Keratinocyte (primary cell): ENCODE results near the gene IFIH1. TPM values are rescaled to one million over a fixed set of nuclear protein-coding genes. Genes with fewer than 3 reads are reported as not detected.

Source experiments
- DNase-seq: peaks from one replicate; pipeline ENCODE4 v3.0.0-alpha.2; 2011; ENCODE audit warnings: low read depth, missing footprints, low spot score
- FAIRE-seq: peaks from 2 replicates; lab custom pipeline; 2011; peaks lifted over from hg19 to GRCh38; lab: Jason Lieb, UNC
- H2AFZ ChIP-seq: 2 replicates; pipeline ENCODE4 v1.6.0; 2012; ENCODE audit warnings: low read length, control low read depth, inconsistent platforms; ENCODE audit not compliant: control insufficient read depth
- H3K27ac ChIP-seq: 2 replicates; pipeline ENCODE4 v1.5.1; 2011; ENCODE audit warnings: low read length; ENCODE audit not compliant: control insufficient read depth, insufficient read depth
- H3K27me3 ChIP-seq: 3 replicates; pipeline ENCODE4 v1.6.0; 2011; ENCODE audit warnings: low read length; ENCODE audit not compliant: control insufficient read depth, insufficient read depth; ENCODE audit errors: extremely low read depth
- H3K36me3 ChIP-seq, 2 experiments: 2 replicates in 1 of 2; 3 replicates in 1 of 2; pipeline ENCODE4 v1.5.1; 2011; ENCODE audit warnings: low read length in 2 of 2, mild to moderate bottlenecking in 1 of 2; ENCODE audit not compliant: control insufficient read depth in 2 of 2, insufficient read depth in 2 of 2; ENCODE audit errors: extremely low read depth in 1 of 2
- H3K4me1 ChIP-seq: 3 replicates; pipeline ENCODE4 v1.5.1; 2011; ENCODE audit warnings: low read length; ENCODE audit not compliant: control insufficient read depth, insufficient read depth; ENCODE audit errors: extremely low read depth
- H3K4me2 ChIP-seq: 3 replicates; pipeline ENCODE4 v1.6.0; 2011; ENCODE audit warnings: low read depth, low read length; ENCODE audit not compliant: control insufficient read depth, insufficient read depth; ENCODE audit errors: extremely low read depth
- H3K4me3 ChIP-seq, 3 experiments: fragments of 200-600 bp in 1 of 3; sonication (generic) in 1 of 3; 2 replicates in 2 of 3; 3 replicates in 1 of 3; pipeline ENCODE4 v1.5.1; 2011 to 2016; ENCODE audit warnings: low read length in 3 of 3, mild to moderate bottlenecking in 3 of 3, control low read depth in 2 of 3, inconsistent platforms in 1 of 3, low read depth in 1 of 3, mixed read lengths in 1 of 3, mixed run types in 1 of 3, moderate library complexity in 1 of 3; ENCODE audit not compliant: control insufficient read depth in 2 of 3, insufficient read depth in 2 of 3; ENCODE audit errors: extremely low read depth in 1 of 3
- H3K79me2 ChIP-seq: 2 replicates; pipeline ENCODE4 v1.6.0; 2012; ENCODE audit warnings: low read length; ENCODE audit not compliant: control insufficient read depth, insufficient read depth
- H3K9ac ChIP-seq: 3 replicates; pipeline ENCODE4 v1.6.0; 2011; ENCODE audit warnings: low read length; ENCODE audit not compliant: control insufficient read depth, insufficient read depth; ENCODE audit errors: extremely low read depth
- H3K9me1 ChIP-seq: 3 replicates; pipeline ENCODE4 v1.6.0; 2011; ENCODE audit warnings: low read length; ENCODE audit not compliant: control insufficient read depth, insufficient read depth; ENCODE audit errors: extremely low read depth
- H3K9me3 ChIP-seq: 2 replicates; pipeline ENCODE4 v1.5.1; 2012; ENCODE audit warnings: low read depth, low read length; ENCODE audit not compliant: control insufficient read depth
- H4K20me1 ChIP-seq: 3 replicates; pipeline ENCODE4 v1.6.0; 2011; ENCODE audit warnings: low read length; ENCODE audit not compliant: control insufficient read depth, insufficient read depth; ENCODE audit errors: extremely low read depth
- EZH2 ChIP-seq: IDR thresholded peaks from one replicate; pipeline ENCODE4 v1.6.1; 2012; ENCODE audit warnings: inconsistent platforms, mild to moderate bottlenecking, low read length, moderate library complexity
- dilution Hi-C: fragments of 300-500 bp; cut with MboI; formaldehyde crosslinking; loops from one replicate; pipeline ENCODE4 v1.7.0; 2020; ENCODE audit warnings: low sequenced_read_pairs; ENCODE audit not compliant: extremely low pct_ligation_motif_present
- polyA plus RNA-seq, 5 experiments: library from polyadenylated mRNA; depleted of rRNA in 3 of 5; stranded (reverse) in 3 of 5; stranded (forward) in 1 of 5; unstranded in 1 of 5; fragments of >200 nt; gene quantifications; 1 replicate in 1 of 5; 2 replicates in 3 of 5; 3 replicates in 1 of 5; pipeline versions ENCODE4 v1.2.1 to v1.2.3, GENCODE V29; 2011 to 2012; ENCODE audit warnings: missing spikeins in 2 of 5, low read depth in 1 of 5, low replicate concordance in 1 of 5
- TF ChIP-seq, protein P1 (sequence below), 3 experiments: IDR thresholded peaks in 1 of 3; conservative IDR thresholded peaks in 1 of 3; optimal IDR thresholded peaks in 1 of 3; 2 replicates in 2 of 3; 3 replicates in 1 of 3; pipeline versions ENCODE3 to v1.5.1; 2011; ENCODE audit warnings: low read length in 3 of 3, mild to moderate bottlenecking in 3 of 3, moderate library complexity in 2 of 3, control low read depth in 1 of 3, inconsistent platforms in 1 of 3; ENCODE audit not compliant: insufficient read depth in 2 of 3; ENCODE audit errors: extremely low read depth in 1 of 3

IFIH1 gene
- polyA plus RNA-seq, 1 donor (not counting 4 experiments of a cell fraction or from before 2014, with no cell fraction given) = 18.5 TPM

DNA sequence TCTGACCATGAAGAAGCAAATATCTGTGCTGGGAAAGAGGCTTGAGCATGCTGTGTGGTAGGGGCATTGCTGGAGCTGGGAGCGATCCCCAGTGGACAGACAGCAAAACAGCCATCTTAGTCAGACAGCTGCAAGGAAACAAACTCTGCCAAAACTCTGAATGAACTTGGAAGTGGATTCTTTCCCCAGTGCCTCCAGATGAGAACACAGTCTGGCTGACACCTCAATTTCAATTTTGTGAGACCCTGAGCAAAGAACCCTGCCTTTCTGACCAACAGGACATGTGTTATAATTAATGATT lies 52.1 kb downstream of the IFIH1 start:
- Histone ChIP-seq H3K9ac (no peak overlapping the region), H3K4me2 (no peak overlapping the region), H3K27ac (no peak overlapping the region), H3K9me1 (no peaks in the 10 kb centered on the region), H3K79me2 (no peaks in the 10 kb centered on the region), H3K4me1 (peaks cover 6% of the 10 kb centered on the region), H2AFZ (no peak overlapping the region), H4K20me1 (no peaks in the 10 kb centered on the region), H3K36me3 (peaks cover 0 to 6% of the 10 kb centered on the region in 2 experiments), H3K4me3 (no peak overlapping the region), H3K9me3 (no peaks in the 10 kb centered on the region), H3K27me3 (no peaks in the 10 kb centered on the region)
- FAIRE-seq (no peak), DNase-seq (no peak)
- no peak for TF ChIP-seq EZH2
- TF ChIP-seq, protein P1, sequence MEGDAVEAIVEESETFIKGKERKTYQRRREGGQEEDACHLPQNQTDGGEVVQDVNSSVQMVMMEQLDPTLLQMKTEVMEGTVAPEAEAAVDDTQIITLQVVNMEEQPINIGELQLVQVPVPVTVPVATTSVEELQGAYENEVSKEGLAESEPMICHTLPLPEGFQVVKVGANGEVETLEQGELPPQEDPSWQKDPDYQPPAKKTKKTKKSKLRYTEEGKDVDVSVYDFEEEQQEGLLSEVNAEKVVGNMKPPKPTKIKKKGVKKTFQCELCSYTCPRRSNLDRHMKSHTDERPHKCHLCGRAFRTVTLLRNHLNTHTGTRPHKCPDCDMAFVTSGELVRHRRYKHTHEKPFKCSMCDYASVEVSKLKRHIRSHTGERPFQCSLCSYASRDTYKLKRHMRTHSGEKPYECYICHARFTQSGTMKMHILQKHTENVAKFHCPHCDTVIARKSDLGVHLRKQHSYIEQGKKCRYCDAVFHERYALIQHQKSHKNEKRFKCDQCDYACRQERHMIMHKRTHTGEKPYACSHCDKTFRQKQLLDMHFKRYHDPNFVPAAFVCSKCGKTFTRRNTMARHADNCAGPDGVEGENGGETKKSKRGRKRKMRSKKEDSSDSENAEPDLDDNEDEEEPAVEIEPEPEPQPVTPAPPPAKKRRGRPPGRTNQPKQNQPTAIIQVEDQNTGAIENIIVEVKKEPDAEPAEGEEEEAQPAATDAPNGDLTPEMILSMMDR (optimal IDR thresholded peaks at IDR 0.05 in 1 of 3, IDR thresholded peaks at IDR 0.05 in 1 of 3, conservative IDR thresholded peaks at IDR 0.05 in 1 of 3; ENCODE audit: extremely low read depth in 1 of 3, insufficient read depth in 2 of 3, low read length in 3 of 3) = no peak
- dilution Hi-C loops = no loop called here

DNA sequence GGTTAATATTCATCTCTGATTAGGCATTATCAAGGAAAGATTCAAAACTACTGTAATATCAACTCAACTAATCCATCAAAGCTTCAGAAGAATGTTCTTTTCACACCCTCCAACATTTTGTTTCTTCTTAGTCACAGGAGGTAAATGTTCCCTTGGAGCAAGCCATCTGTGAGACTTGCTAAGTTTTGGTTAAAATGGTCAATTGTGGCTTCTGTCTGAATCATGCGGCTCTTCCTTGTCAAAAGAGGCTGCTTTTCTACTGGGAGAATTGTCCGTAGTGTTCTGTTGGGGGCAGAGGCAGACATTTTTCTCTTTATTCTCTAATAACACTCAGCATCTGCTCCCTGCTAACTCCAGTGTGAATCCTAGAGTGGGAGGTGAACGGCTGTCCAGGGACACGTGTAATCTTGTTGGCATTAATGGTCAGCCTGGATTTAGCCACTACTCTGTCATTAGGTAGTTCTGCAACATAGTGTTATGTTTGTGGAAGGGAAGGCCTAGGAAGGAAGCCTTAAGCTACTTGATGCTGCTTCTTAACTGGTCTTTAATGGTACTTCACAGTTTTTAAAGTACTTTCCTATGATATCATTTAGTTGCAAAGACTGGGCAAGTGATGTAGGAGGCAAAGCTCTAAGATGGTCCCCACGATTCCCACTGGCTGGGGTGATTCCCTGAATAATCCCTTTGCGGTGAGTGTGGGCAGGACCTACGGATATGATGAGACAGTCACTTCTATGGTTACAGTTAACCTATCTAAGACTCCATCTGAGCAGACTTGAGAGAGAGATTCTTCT lies 52.6 kb downstream of the IFIH1 start:
- Histone ChIP-seq H3K4me1 (peaks cover 8% of the 10 kb centered on the region), H3K27me3 (no peaks in the 10 kb centered on the region), H3K36me3 (peaks cover 0 to 6% of the 10 kb centered on the region in 2 experiments), H3K9me1 (no peaks in the 10 kb centered on the region), H3K79me2 (no peaks in the 10 kb centered on the region), H3K27ac (no peak overlapping the region), H3K9me3 (no peaks in the 10 kb centered on the region), H3K4me2 (no peak overlapping the region), H4K20me1 (no peaks in the 10 kb centered on the region), H3K4me3 (no peak overlapping the region), H2AFZ (no peak overlapping the region), H3K9ac (no peak overlapping the region)
- dilution Hi-C loops = no loop called here
- TF ChIP-seq, protein P1 (optimal IDR thresholded peaks at IDR 0.05 in 1 of 3, IDR thresholded peaks at IDR 0.05 in 1 of 3, conservative IDR thresholded peaks at IDR 0.05 in 1 of 3; ENCODE audit: extremely low read depth in 1 of 3, insufficient read depth in 2 of 3, low read length in 3 of 3) = no peak
- TF ChIP-seq EZH2 = no peak
- DNase-seq = no peak
- no peak for FAIRE-seq
